Right lobe of liver (tissue), 6 donors: ENCODE measurements around the gene UBE2E2. TPM values are rescaled to one million over a fixed set of nuclear protein-coding genes. Genes with fewer than 3 reads are reported as not detected.

Source experiments
- ATAC-seq, 4 donors: fragments of 200-7000 bp; cut with Tn5 transposase; one replicate each; pipeline ENCODE4 v1.9.1; 2020; ENCODE audit warnings: mild to moderate bottlenecking in 4 of 4, moderate library complexity in 4 of 4
- DNase-seq, 3 donors: peaks; one replicate each; pipeline ENCODE4 v3.0.0-alpha.2; 2020
- H3K27ac ChIP-seq, 3 donors: fragments of 200-600 bp; one replicate each; pipeline ENCODE4 v1.8.0; 2022
- H3K27me3 ChIP-seq, 2 donors: fragments of 200-600 bp; one replicate each; pipeline ENCODE4 v1.8.0; 2022
- H3K36me3 ChIP-seq, 4 donors: fragments of 200-600 bp; sonication (generic) in 1 of 4; one replicate each; pipeline versions ENCODE4 v1.5.1 to v1.8.0; 2017 to 2022; ENCODE audit warnings: control low read depth in 1 of 4
- H3K4me1 ChIP-seq, 4 donors: fragments of 200-600 bp; sonication (generic) in 1 of 4; one replicate each; pipeline versions ENCODE4 v1.5.1 to v1.8.0; 2017 to 2022; ENCODE audit warnings: control low read depth in 1 of 4
- H3K4me3 ChIP-seq, 3 donors: fragments of 200-600 bp; one replicate each; pipeline ENCODE4 v1.8.0; 2022
- H3K9me3 ChIP-seq, 4 donors: fragments of 200-600 bp; sonication (generic) in 1 of 4; one replicate each; pipeline versions ENCODE4 v1.5.1 to v1.8.0; 2017 to 2022; ENCODE audit warnings: control low read depth in 1 of 4
- CTCF ChIP-seq, 4 donors: fragments of 200-600 bp in 3 of 4; fragments of 450-650 bp in 1 of 4; IDR thresholded peaks; one replicate each; pipeline versions ENCODE4 v1.5.1 to v1.8.0; 2016 to 2022; ENCODE audit warnings: antibody characterized with exemption in 4 of 4, mild to moderate bottlenecking in 2 of 4
- POLR2A ChIP-seq: fragments of 450-650 bp; IDR thresholded peaks from one replicate; pipeline ENCODE4 v1.6.1; 2017; ENCODE audit warnings: antibody characterized with exemption, mild to moderate bottlenecking
- WGBS: methylation state at CpG from one replicate; pipeline ENCODE4 v1.1.6; 2018; ENCODE audit warnings: low coverage, low lambda C conversion rate; ENCODE audit not compliant: insufficient coverage; ENCODE audit errors: missing lambda C conversion rate; 5-methylcytosine and 5-hydroxymethylcytosine counted together
- intact Hi-C, 2 donors: fragments of 100-400 bp; cut with DNase I; formaldehyde crosslinking; loops; one replicate each; pipeline versions ENCODE4 v1.11.2 to v1.14.1; 2022
- total RNA-seq, 6 experiments: library from RNA; depleted of rRNA in 2 of 6; stranded (reverse); fragments of >200 nt in 2 of 6; fragmentation: NEBNext Ultra II Directional in 3 of 6; extraction: Animal tissue kit (Norgen Biotek cat#: 25700) in 3 of 6; gene quantifications; one replicate each; pipeline versions ENCODE4 v1.1.0 to v1.2.4, GENCODE V29; 2016 to 2023
- donor health status: DM: no; HTN: yes; CAD: no.
- donor health status: DM: no; HTN: no; CAD: no.
- donor health status: DM: no; HTN: no; CAD: no.
- donor health status: DM: no; HTN: yes; CAD: no.
- donor health status: DM: no; HTN: yes; CAD: no.

Gene UBE2E2
- total RNA-seq, 6 experiments from 2014 or later = 17.2 to 29.1 (median 18.1) TPM

GRCh38 chr3:23626442-23626841, 423.3 kb downstream of the UBE2E2 start:
- Histone ChIP-seq H3K36me3 (no peaks in the 10 kb centered on the region), H3K4me3 (no peak overlapping the region), H3K9me3 (no peaks in the 10 kb centered on the region), H3K4me1 (no peaks in the 10 kb centered on the region), H3K27ac (no peak overlapping the region), H3K27me3 (no peaks in the 10 kb centered on the region)
- ATAC-seq (no peak), DNase-seq (no peak)
- intact Hi-C loops = no loop called here
- TF ChIP-seq POLR2A (no peak), CTCF (IDR thresholded peaks at IDR 0.05) (no peak)
- WGBS = no CpG with 5 or more reads among the region's 2 CpGs

DNA sequence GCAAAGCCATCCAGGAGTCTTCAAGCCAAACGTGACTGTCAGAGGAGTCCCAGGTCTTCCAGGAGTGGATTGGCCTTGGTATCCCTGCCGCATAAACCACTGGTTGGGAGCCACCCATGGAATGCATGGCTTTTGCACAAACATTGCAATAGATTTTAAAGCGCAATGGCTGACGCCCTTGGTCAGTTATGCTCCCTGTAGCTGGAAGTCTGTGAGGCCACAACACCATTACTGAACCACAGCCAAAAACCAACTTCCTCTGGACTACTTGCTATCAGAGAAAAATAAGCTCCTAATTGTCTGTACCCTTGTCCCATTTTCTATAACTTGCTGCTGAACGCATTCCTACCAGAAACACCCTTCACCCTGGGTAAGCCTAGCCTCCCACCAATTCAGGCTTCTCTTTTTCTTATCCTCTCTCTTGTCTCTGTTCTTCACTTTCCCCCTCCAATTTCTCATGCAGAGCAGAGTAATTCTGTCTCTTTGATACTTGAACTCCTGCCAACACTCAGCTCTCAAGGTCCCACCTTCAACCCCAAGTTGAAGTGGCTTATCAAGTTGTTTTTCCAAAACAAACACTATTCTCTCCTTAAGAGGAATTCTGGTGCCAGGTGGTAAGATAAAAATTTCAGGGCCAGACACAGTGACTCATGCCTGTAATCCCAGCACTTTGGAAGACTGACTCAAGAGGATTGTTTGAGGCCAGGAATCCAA, 426.2 kb downstream of the UBE2E2 start:
- H3K9me3 ChIP-seq = no peaks in the 10 kb centered on the region
- no peak for ATAC-seq
- H3K4me1 ChIP-seq = no peaks in the 10 kb centered on the region
- intact Hi-C loops = no loop called here
- no peak overlapping the region for H3K4me3 ChIP-seq
- H3K27ac ChIP-seq = no peak overlapping the region
- no peaks in the 10 kb centered on the region for H3K36me3 ChIP-seq
- no peak for TF ChIP-seq CTCF (IDR thresholded peaks at IDR 0.05)
- TF ChIP-seq POLR2A = no peak
- no peaks in the 10 kb centered on the region for H3K27me3 ChIP-seq
- no peak for DNase-seq
- WGBS = 50% methylated on average over 3 of the region's 5 CpGs

DNA sequence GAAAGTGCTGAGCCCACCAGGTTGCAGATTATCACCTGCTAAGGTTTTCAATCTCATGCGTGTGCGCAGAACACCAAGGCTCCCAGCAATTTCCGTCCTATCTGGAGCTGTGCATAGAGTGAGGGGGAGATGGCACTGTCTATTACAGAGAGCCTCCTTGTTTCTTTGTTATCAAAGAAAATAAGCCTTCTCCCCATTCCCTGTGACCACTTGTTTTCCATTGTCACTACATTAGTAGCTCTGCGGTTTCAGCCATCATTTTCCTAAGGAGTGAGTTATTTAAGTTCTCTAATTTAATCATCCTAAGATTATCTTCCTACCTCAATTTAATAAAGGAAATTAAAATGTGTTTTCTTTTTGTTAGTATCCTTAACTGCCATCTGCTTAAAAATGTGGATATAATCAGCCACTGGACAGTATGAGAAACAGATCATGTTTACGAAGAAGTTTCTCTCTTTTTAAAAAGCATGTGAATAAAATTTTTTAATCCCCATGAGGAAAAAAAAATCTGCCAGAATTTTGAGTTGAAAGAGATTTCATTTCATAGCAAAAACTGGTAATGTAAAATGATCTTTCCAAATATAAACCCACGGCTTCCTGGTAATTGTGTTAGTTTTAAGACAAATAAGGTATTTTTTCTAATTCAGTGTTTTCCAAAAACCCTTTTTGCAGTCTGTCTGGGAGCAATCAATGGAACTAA, 430.3 kb downstream of the UBE2E2 start:
- Histone ChIP-seq H3K36me3 (no peaks in the 10 kb centered on the region), H3K4me3 (no peak overlapping the region), H3K27ac (no peak overlapping the region), H3K9me3 (no peaks in the 10 kb centered on the region), H3K27me3 (no peaks in the 10 kb centered on the region), H3K4me1 (no peaks in the 10 kb centered on the region)
- DNase-seq = no peak
- 83% methylated on average over 6 of the region's 6 CpGs for WGBS
- no peak for ATAC-seq
- intact Hi-C loops = no loop called here
- TF ChIP-seq POLR2A (no peak), CTCF (IDR thresholded peaks at IDR 0.05) (no peak)

- intact Hi-C loops = no loop called here
- H3K36me3 ChIP-seq = no peaks in the 10 kb centered on the region
- no peaks in the 10 kb centered on the region for H3K4me1 ChIP-seq
- no peak for DNase-seq
- 85% methylated on average over 3 of the region's 3 CpGs for WGBS
- no peak overlapping the region for H3K4me3 ChIP-seq
- no peak for TF ChIP-seq POLR2A
- TF ChIP-seq CTCF (IDR thresholded peaks at IDR 0.05) = no peak
- ATAC-seq = no peak
- H3K9me3 ChIP-seq = no peaks in the 10 kb centered on the region
- no peak overlapping the region for H3K27ac ChIP-seq
- no peaks in the 10 kb centered on the region for H3K27me3 ChIP-seq
These were observed 434.2 kb downstream of the UBE2E2 start for GRCh38 chr3:23637339-23637738.
